PC-9 (cell line): ENCODE results near the gene ARID5B. TPM values are rescaled to one million over a fixed set of nuclear protein-coding genes. Genes with fewer than 3 reads are reported as not detected.

Experiments used
- BruUV-seq: library from RNA; stranded (reverse); fragments of 400-500 nt; replicated peaks from 2 replicates; lab custom pipeline; 2021; lab: Mats Ljungman, UMichigan
- CTCF ChIA-PET: fragments of 300-600 bp; sonication (Branson Sonifier 250); formaldehyde crosslinking; loops from one replicate; lab custom pipeline; 2022; ENCODE audit warnings: antibody characterized with exemption; lab: Charles Lee
- POLR2A ChIA-PET: fragments of 300-600 bp; sonication (Branson Sonifier 250); formaldehyde crosslinking; loops from one replicate; lab custom pipeline; 2022; ENCODE audit warnings: antibody characterized with exemption; ENCODE audit not compliant: unreplicated experiment; lab: Charles Lee
- DNase-seq, 2 experiments: peaks; one replicate each; pipeline versions ENCODE4 v3.0.0 to v3.0.0-alpha.2; 2015 to 2022; ENCODE audit warnings: mixed read lengths in 1 of 2
- H2AFZ ChIP-seq: fragments of 200-600 bp; sonication (generic); 2 replicates; pipeline ENCODE4 v1.8.1; 2017; ENCODE audit warnings: antibody characterized with exemption
- H3F3A ChIP-seq: fragments of 200-600 bp; sonication (generic); 2 replicates; pipeline ENCODE4 v1.8.1; 2017; ENCODE audit warnings: antibody characterized with exemption, mild to moderate bottlenecking, low read depth; ENCODE audit not compliant: insufficient read depth
- H3K27ac ChIP-seq: fragments of 200-600 bp; sonication (generic); 2 replicates; pipeline ENCODE4 v1.6.1; 2016; ENCODE audit warnings: mixed run types
- H3K27me3 ChIP-seq: fragments of 200-600 bp; sonication (generic); 2 replicates; pipeline ENCODE4 v1.6.1; 2016; ENCODE audit warnings: low read depth, mixed run types; ENCODE audit not compliant: insufficient read depth
- H3K36me3 ChIP-seq: fragments of 200-600 bp; sonication (generic); 2 replicates; pipeline ENCODE4 v1.6.1; 2016; ENCODE audit warnings: low read depth, mixed run types
- H3K4me1 ChIP-seq: fragments of 200-600 bp; sonication (generic); replicated peaks from 2 replicates; pipeline ENCODE4 v1.6.1; 2016; ENCODE audit warnings: mixed run types; ENCODE audit not compliant: insufficient read depth
- H3K4me2 ChIP-seq: fragments of 200-600 bp; sonication (generic); 2 replicates; pipeline ENCODE4 v1.6.1; 2017; ENCODE audit warnings: mixed run types
- H3K4me3 ChIP-seq: fragments of 200-600 bp; sonication (generic); 2 replicates; pipeline ENCODE4 v1.6.1; 2016; ENCODE audit warnings: mixed run types
- H3K79me2 ChIP-seq: fragments of 200-600 bp; sonication (generic); 2 replicates; pipeline ENCODE4 v1.6.1; 2017; ENCODE audit warnings: low read depth, mixed run types
- H3K9me2 ChIP-seq: fragments of 200-600 bp; sonication (generic); 2 replicates; pipeline ENCODE4 v1.8.1; 2017; ENCODE audit warnings: mild to moderate bottlenecking; ENCODE audit not compliant: insufficient read depth
- H3K9me3 ChIP-seq: fragments of 200-600 bp; sonication (generic); 2 replicates; pipeline ENCODE4 v1.8.1; 2016; ENCODE audit warnings: low read depth; ENCODE audit not compliant: insufficient read depth
- H4K20me1 ChIP-seq: fragments of 200-600 bp; sonication (generic); 2 replicates; pipeline ENCODE4 v1.8.1; 2017; ENCODE audit not compliant: insufficient read depth
- CTCF ChIP-seq: fragments of 200-600 bp; sonication (generic); conservative IDR thresholded peaks from 2 replicates; pipeline ENCODE4 v1.6.1; 2017; ENCODE audit warnings: mixed run types, antibody characterized with exemption, mild to moderate bottlenecking, moderate library complexity
- EZH2 ChIP-seq: fragments of 200-600 bp; sonication (generic); IDR thresholded peaks from 2 replicates; pipeline ENCODE4 v1.8.0; 2017; ENCODE audit warnings: antibody characterized with exemption, low read depth
- intact Hi-C: fragments of 100-400 bp; cut with micrococcal nuclease; formaldehyde crosslinking; loops from one replicate; pipeline ENCODE4 v1.10.0; 2022; ENCODE audit not compliant: unreplicated experiment
- total RNA-seq: library from RNA; stranded (reverse); gene quantifications from 2 replicates; pipeline ENCODE4 v1.2.3, GENCODE V29; 2021

The ARID5B gene
- total RNA-seq, 1 experiment from 2014 or later = 7.4 TPM

DNA sequence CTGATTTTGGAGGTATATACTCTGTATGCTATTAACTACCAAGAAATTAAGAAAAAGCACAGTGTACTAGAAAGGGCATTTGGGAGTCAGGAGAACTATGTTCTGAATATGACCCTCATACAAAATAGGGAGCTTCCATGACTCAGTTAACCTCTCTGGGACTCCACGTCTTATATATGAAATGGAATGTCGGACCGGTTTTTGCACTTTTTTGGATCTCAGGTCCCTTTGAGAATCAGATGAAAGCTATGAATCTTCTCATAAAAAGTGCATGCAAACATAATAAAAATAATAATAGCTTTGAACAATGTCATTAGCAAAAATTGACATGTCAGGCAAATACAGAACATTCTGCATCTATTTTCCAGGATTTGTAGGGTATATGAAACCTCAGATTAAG, 113.0 kb downstream of the ARID5B start:
- ChIA-PET POLR2A (no interaction called here), CTCF (no interaction called here)
- Histone ChIP-seq H3K9me2 (no peaks in the 10 kb centered on the region), H3K4me1 (peaks cover 14% of the 10 kb centered on the region), H3K79me2 (no peaks in the 10 kb centered on the region), H2AFZ (no peak overlapping the region), H3K27ac (no peak overlapping the region), H3K9me3 (no peaks in the 10 kb centered on the region), H3K4me2 (no peak overlapping the region), H3F3A (no peaks in the 10 kb centered on the region), H4K20me1 (no peaks in the 10 kb centered on the region), H3K36me3 (no peaks in the 10 kb centered on the region), H3K4me3 (no peak overlapping the region), H3K27me3 (no peaks in the 10 kb centered on the region)
- intact Hi-C loops = no loop called here
- no TSS peak for BruUV-seq
- no peak for TF ChIP-seq CTCF
- TF ChIP-seq EZH2 = no peak
- no peak for DNase-seq

- no TSS peak for BruUV-seq
- Histone ChIP-seq H3K4me3 (no peak overlapping the region), H3K4me1 (peaks cover 12% of the 10 kb centered on the region), H3K79me2 (no peaks in the 10 kb centered on the region), H3K36me3 (no peaks in the 10 kb centered on the region), H3K9me3 (no peaks in the 10 kb centered on the region), H2AFZ (no peak overlapping the region), H3K9me2 (no peaks in the 10 kb centered on the region), H3F3A (no peaks in the 10 kb centered on the region), H4K20me1 (no peaks in the 10 kb centered on the region), H3K27me3 (no peaks in the 10 kb centered on the region), H3K27ac (no peak overlapping the region), H3K4me2 (no peak overlapping the region)
- no peak for TF ChIP-seq CTCF
- TF ChIP-seq EZH2 = no peak
- intact Hi-C loops = no loop called here
- no peak for DNase-seq
- ChIA-PET POLR2A (interaction anchor here (0.6 kb wide), 1 partner anchor 34 kb away, joined by 7 read pairs; no protein-coding TSS in a partner anchor), CTCF (no interaction called here)
Observed at GRCh38 chr10:62015994-62016393, 114.5 kb downstream of the ARID5B start.

DNA sequence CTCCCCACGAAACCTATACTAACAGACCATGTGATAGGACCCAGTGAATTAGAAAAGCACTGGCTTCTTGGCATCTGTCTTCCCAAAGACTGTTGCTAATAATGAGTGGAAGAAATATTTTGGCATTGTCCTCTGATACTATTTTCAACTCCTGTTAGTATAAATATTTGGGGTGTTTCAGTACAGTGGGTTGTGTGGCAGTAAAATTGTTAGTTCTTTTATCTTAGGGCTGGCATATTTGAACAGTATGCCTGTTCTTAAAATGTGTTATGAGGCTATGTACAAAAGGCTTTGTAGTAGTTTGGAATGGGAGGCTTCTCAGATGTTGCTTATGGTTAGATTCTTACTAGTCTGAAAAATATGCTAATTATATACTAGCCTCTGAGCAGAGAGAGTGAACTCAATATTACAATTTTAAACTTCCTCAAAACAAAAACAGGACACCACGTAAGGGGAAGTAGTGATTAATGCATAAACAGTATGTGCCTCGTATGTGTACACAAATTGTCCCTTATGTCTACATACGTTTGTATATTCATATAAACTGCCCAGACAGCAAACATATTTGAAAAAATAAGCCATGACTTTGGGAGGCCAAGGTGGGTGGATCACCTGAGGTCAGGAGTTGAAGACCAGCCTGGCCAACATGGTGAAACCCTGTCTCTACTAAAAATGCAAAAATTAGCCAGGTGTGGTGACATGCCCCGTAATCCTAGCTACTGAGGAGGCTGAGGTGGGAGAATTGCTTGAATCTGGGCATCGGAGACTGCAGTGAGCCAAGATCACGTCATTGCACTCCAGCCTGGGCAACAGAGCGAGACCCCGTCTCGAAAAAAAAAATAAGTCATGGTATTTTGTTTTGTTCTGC, 115.4 kb downstream of the ARID5B start:
- no peaks in the 10 kb centered on the region for H3K36me3 ChIP-seq
- POLR2A ChIA-PET = no interaction called here
- no peak overlapping the region for H3K4me3 ChIP-seq
- H3K9me3 ChIP-seq = no peaks in the 10 kb centered on the region
- no TSS peak for BruUV-seq
- peaks cover 3% of the 10 kb centered on the region for H3K4me1 ChIP-seq
- CTCF ChIA-PET = no interaction called here
- no peak overlapping the region for H3K27ac ChIP-seq
- H2AFZ ChIP-seq = no peak overlapping the region
- TF ChIP-seq CTCF = no peak
- no peak for TF ChIP-seq EZH2
- no peaks in the 10 kb centered on the region for H3K9me2 ChIP-seq
- H3K4me2 ChIP-seq = no peak overlapping the region
- H4K20me1 ChIP-seq = no peaks in the 10 kb centered on the region
- H3K27me3 ChIP-seq = no peaks in the 10 kb centered on the region
- intact Hi-C loops = no loop called here
- no peaks in the 10 kb centered on the region for H3F3A ChIP-seq
- DNase-seq = no peak
- H3K79me2 ChIP-seq = no peaks in the 10 kb centered on the region
